ENCODE results near the gene SUPV3L1. TPM values are rescaled to one million over a fixed set of nuclear protein-coding genes. Genes with fewer than 3 reads are reported as not detected.

Gene SUPV3L1
- total RNA-seq = 41.0 TPM

DNA sequence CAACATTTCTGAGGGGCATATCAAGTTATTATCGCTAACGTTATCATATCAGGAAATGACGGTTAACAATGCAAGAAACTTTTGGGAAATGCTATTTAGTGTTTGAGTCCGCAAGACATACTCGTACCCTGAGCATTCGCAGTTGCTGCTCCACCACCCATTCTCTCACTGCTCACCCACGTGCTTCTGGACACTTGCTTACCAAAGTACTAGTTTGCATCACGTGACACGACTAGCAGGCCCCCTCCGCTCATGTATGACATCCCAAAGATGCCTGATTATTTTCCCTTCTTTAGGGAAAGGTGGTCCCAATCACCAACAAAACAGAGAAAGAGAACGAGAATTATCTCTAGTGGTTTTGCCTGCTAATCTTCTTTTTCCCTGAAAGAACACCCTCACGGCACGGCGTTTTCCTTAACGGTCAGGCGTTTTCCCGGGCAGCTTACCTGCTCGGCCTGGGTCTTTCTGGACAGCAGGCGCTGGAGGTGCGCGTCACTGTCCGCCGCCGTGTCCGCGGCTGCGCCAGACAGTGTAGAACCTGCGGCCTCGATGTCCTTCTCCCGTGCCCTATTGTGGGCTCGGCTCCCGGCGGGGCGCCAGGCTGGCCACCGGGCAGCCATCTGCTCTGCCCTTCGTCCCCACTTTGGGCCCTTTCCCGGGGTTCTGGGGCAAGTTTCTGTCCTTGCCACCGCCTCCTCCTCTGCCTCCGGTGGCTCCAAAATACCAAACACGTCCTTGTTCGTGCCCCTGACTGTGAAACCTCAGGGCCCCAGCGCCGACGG, at the start of gene SUPV3L1:
TSS of gene SUPV3L1 (plus strand) at position 492 of the 782 bp plus-strand sequence. CDS start at position 550, 58 bp downstream.

DNA sequence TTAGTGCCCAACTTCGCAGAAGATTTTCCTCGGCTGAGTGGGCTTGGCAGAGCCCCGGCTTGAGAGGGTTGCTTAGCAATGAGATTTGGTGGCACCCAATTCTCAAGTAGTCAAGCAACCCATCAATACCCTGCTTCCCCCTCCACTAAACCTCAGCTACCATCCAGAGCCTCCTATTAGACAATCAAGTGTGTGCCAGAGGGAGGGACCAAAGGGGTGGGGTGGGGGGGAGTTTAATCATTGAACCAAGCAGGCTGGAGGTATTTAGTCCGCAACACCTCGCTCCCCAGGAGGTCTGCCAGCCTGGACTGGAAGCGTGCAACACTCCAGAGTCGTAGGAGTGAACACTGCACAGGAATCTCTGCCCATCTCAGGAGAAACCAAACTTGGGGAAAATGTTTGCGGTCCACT, 40.0 kb downstream of the SUPV3L1 start, which contains the start of gene HKDC1:
TSS of gene HKDC1 (plus strand) at position 292 of the 411 bp plus-strand sequence. CDS start at position 396, 104 bp downstream.

Other genes starting within 250 kb of the SUPV3L1 start
- 36.6 TPM for gene DDX21, start 224.1 kb upstream of the SUPV3L1 start, total RNA-seq
- gene KIFBP, start 191.4 kb upstream of the SUPV3L1 start, total RNA-seq = 50.4 TPM
- 8.1 TPM for gene SRGN, start 92.1 kb upstream of the SUPV3L1 start, total RNA-seq
- gene VPS26A, start 56.1 kb upstream of the SUPV3L1 start, total RNA-seq = 43.2 TPM
- 3.1 TPM for gene HKDC1, start 40.1 kb downstream of the SUPV3L1 start, total RNA-seq
- gene HK1, start 98.3 kb downstream of the SUPV3L1 start, total RNA-seq = 92.3 TPM
- 1.3 TPM for gene TACR2, start 236.7 kb downstream of the SUPV3L1 start, total RNA-seq